Measurements from ENCODE around the gene CHTF18. TPM values are rescaled to one million over a fixed set of nuclear protein-coding genes. Genes with fewer than 3 reads are reported as not detected.

Gene CHTF18
- total and polyA plus RNA-seq, 10 of the 15 experiments (the other 5 are each of a cell fraction or from before 2014, with no cell fraction given), result 1.6 to 87.8 (median 19.4) TPM

GRCh38 chr16:830107-830870 lies 41.9 kb downstream of the CHTF18 start:
- H3K9me3 ChIP-seq (replicated peaks; ENCODE audit: control insufficient read depth, insufficient read depth, low read length), result no peaks in the 10 kb centered on the region; the same call in 2 of the 3 replicates
- H3K79me2 ChIP-seq (ENCODE audit: control insufficient read depth, insufficient read depth, low read length), result no peaks in the 10 kb centered on the region
- no peak overlapping the region for H3K4me3 ChIP-seq
- POLR2A ChIA-PET, result no interaction called here
- SMC1A ChIA-PET (ENCODE audit: uncharacterized antibody, unreplicated experiment), result no interaction called here
- FAIRE-seq, result no peak
- DNase-seq (ENCODE audit: low read depth, low spot score), result no peak
- no peaks in the 10 kb centered on the region for H3K36me3 ChIP-seq (ENCODE audit: control insufficient read depth in 2 of 2, insufficient read depth in 2 of 2, low read length in 1 of 2)
- no peak for ATAC-seq
- RAD21 ChIA-PET (ENCODE audit: unreplicated experiment), result no interaction called here
- H2AFZ ChIP-seq (ENCODE audit: control insufficient read depth, low read depth, low read length), result no peak overlapping the region
- intact Hi-C loops (cut with micrococcal nuclease; ENCODE audit: unreplicated experiment) (no loop called here), in situ Hi-C loops (cut with MboI) (no loop called here)
- H3K4me2 ChIP-seq (ENCODE audit: control insufficient read depth, insufficient read depth), result no peak overlapping the region
- H3K9ac ChIP-seq (ENCODE audit: control insufficient read depth, insufficient read depth, low read length), result no peak overlapping the region
- H3K27me3 ChIP-seq (replicated peaks in 1 of 2; ENCODE audit: control insufficient read depth in 2 of 2, insufficient read depth in 2 of 2, low read length in 1 of 2), result no peaks in the 10 kb centered on the region
- TF ChIP-seq HSF1 (IDR thresholded peaks at IDR 0.05; ENCODE audit: low read depth, low read length) (no peak), GABPA (IDR thresholded peaks at IDR 0.05; ENCODE audit: low read depth) (no peak), ATF2 (IDR thresholded peaks at IDR 0.05; ENCODE audit: low read length) (no peak), MXI1 (IDR thresholded peaks at IDR 0.05; ENCODE audit: low read depth, low read length) (no peak), PAX5 (IDR thresholded peaks at IDR 0.05; ENCODE audit: borderline replicate concordance, low read depth, low read length) (no peak), YBX1 (IDR thresholded peaks at IDR 0.05) (no peak), KAT2A (conservative IDR thresholded peaks at IDR 0.05; ENCODE audit: control insufficient read depth, low read depth, low read length) (no peak), SKIL (IDR thresholded peaks at IDR 0.05; ENCODE audit: low read depth, poor library complexity, severe bottlenecking) (no peak), ZZZ3 (IDR thresholded peaks at IDR 0.05; ENCODE audit: control insufficient read depth, insufficient read length, low read depth) (no peak), RAD21 (IDR thresholded peaks at IDR 0.05; ENCODE audit: insufficient read depth, low read depth, low read length) (no peak), FOXM1 (IDR thresholded peaks at IDR 0.05; ENCODE audit: low read depth, low read length) (no peak), ZNF622 (IDR thresholded peaks at IDR 0.05) (no peak), ZNF384 (IDR thresholded peaks at IDR 0.05; ENCODE audit: borderline replicate concordance, low read depth, low read length) (no peak)
- H3K4me1 ChIP-seq (ENCODE audit: control insufficient read depth, insufficient read depth, low read length), result no peaks in the 10 kb centered on the region
- H3K27ac ChIP-seq (ENCODE audit: control insufficient read depth, insufficient read depth), result no peak overlapping the region
- no peaks in the 10 kb centered on the region for H4K20me1 ChIP-seq (ENCODE audit: control insufficient read depth, insufficient read depth)
- WGBS (ENCODE audit: insufficient coverage, insufficient replicate concordance, low lambda C conversion rate, missing lambda C conversion rate), result 71% methylated on average over 43 of the region's 43 CpGs
- no TSS peak for BruUV-seq (replicated peaks)
- CTCF ChIA-PET, result no interaction called here

Measured in GM12878 (cell line).